Measurements from ENCODE around the gene PRKRA.

Gene PRKRA

DNA sequence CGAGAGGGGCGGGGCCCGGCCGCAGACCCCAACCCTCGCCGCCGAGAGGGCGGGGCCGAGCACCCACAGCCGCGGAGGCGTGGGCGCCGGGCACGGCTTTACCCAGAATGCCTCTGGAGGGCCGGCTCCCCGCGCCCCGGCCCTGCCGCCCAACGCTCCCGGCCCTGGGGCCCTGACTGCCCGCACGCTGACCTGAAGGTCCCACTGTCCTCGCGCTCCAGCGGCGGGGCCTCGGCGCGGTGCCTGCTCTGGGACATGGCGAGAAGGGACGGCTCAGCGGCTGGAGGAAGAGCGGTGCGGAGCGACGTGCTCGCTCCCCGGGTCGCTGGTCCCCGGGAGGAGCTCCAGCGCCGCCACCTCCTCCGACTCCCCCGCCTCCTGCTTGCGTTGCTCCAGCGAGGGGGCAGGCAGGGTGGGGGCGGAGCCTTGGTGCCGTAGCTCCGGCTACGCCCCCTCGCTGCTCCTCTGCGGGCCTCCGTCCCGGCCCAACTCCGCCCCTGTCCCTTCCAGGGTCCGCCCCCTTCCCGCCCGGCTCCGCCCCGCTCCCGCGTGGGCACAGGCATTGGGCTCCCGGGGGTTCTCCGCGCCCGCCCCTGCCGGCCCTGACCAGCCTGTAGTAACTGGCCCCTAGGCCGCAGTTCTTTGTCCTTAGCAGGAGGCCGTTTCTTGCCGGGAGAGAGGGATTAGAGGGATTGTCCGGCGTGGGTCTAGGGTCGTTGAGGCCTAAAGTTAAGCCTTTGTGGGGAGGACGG is at the start of gene PRKRA, which contains the start of gene PJVK:
Gene PRKRA, minus strand, starts transcription at position 402 of the 752 bp plus-strand sequence. Its CDS starts 145 bp downstream, at position 257.
Gene PJVK, plus strand, starts transcription at position 605 of the 752 bp plus-strand sequence. CDS start 2,032 bp downstream, outside the sequence.
- TF ChIP-seq, protein P1, sequence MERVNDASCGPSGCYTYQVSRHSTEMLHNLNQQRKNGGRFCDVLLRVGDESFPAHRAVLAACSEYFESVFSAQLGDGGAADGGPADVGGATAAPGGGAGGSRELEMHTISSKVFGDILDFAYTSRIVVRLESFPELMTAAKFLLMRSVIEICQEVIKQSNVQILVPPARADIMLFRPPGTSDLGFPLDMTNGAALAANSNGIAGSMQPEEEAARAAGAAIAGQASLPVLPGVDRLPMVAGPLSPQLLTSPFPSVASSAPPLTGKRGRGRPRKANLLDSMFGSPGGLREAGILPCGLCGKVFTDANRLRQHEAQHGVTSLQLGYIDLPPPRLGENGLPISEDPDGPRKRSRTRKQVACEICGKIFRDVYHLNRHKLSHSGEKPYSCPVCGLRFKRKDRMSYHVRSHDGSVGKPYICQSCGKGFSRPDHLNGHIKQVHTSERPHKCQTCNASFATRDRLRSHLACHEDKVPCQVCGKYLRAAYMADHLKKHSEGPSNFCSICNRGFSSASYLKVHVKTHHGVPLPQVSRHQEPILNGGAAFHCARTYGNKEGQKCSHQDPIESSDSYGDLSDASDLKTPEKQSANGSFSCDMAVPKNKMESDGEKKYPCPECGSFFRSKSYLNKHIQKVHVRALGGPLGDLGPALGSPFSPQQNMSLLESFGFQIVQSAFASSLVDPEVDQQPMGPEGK (CRISPR knock-in tag; IDR thresholded peaks at IDR 0.05; ENCODE audit: borderline replicate concordance), result no peak; the same call in 1 of the 2 replicates
- TF ChIP-seq TCF4 (CRISPR knock-in tag; IDR thresholded peaks at IDR 0.05; ENCODE audit: borderline replicate concordance) (no peak), ZNF8 (CRISPR knock-in tag; IDR thresholded peaks at IDR 0.05) (peak; percentile 21; the same call in 1 of the 2 replicates), OSR1 (CRISPR knock-in tag; IDR thresholded peaks at IDR 0.05) (no peak), ZFP30 (CRISPR knock-in tag; IDR thresholded peaks at IDR 0.05) (no peak), CSDC2 (CRISPR knock-in tag; IDR thresholded peaks at IDR 0.05) (no peak; the same call in 1 of the 2 replicates), BACH2 (CRISPR knock-in tag; IDR thresholded peaks at IDR 0.05; ENCODE audit: borderline replicate concordance) (no peak), ZNF565 (CRISPR knock-in tag; conservative IDR thresholded peaks at IDR 0.05; ENCODE audit: low read depth) (no peak), RARB (CRISPR knock-in tag; IDR thresholded peaks at IDR 0.05) (no peak), ESRRG (CRISPR knock-in tag; IDR thresholded peaks at IDR 0.05) (no peak), ZC3H10 (CRISPR knock-in tag; IDR thresholded peaks at IDR 0.05) (no peak), TOX (CRISPR knock-in tag; IDR thresholded peaks at IDR 0.05; ENCODE audit: borderline replicate concordance) (no peak), ZNF70 (CRISPR knock-in tag; IDR thresholded peaks at IDR 0.05) (peak; percentile 31; the same call in 1 of the 2 replicates), GLIS3 (CRISPR knock-in tag; IDR thresholded peaks at IDR 0.05) (peak; percentile 88), PPARA (CRISPR knock-in tag; IDR thresholded peaks at IDR 0.05; ENCODE audit: borderline replicate concordance) (no peak), ZFP3 (CRISPR knock-in tag; IDR thresholded peaks at IDR 0.05) (no peak), ARNTL (CRISPR knock-in tag; IDR thresholded peaks at IDR 0.05; ENCODE audit: borderline replicate concordance, low read depth) (no peak), SNAI2 (CRISPR knock-in tag; IDR thresholded peaks at IDR 0.05) (0 out of 2 replicates have a peak, but pooled peaks have one; percentile 11), ISL1 (CRISPR knock-in tag; IDR thresholded peaks at IDR 0.05) (no peak)
- TF ChIP-seq, protein P2, sequence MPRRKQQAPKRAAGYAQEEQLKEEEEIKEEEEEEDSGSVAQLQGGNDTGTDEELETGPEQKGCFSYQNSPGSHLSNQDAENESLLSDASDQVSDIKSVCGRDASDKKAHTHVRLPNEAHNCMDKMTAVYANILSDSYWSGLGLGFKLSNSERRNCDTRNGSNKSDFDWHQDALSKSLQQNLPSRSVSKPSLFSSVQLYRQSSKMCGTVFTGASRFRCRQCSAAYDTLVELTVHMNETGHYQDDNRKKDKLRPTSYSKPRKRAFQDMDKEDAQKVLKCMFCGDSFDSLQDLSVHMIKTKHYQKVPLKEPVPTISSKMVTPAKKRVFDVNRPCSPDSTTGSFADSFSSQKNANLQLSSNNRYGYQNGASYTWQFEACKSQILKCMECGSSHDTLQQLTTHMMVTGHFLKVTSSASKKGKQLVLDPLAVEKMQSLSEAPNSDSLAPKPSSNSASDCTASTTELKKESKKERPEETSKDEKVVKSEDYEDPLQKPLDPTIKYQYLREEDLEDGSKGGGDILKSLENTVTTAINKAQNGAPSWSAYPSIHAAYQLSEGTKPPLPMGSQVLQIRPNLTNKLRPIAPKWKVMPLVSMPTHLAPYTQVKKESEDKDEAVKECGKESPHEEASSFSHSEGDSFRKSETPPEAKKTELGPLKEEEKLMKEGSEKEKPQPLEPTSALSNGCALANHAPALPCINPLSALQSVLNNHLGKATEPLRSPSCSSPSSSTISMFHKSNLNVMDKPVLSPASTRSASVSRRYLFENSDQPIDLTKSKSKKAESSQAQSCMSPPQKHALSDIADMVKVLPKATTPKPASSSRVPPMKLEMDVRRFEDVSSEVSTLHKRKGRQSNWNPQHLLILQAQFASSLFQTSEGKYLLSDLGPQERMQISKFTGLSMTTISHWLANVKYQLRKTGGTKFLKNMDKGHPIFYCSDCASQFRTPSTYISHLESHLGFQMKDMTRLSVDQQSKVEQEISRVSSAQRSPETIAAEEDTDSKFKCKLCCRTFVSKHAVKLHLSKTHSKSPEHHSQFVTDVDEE (CRISPR knock-in tag; IDR thresholded peaks at IDR 0.05), result no peak
- TF ChIP-seq, protein P3, sequence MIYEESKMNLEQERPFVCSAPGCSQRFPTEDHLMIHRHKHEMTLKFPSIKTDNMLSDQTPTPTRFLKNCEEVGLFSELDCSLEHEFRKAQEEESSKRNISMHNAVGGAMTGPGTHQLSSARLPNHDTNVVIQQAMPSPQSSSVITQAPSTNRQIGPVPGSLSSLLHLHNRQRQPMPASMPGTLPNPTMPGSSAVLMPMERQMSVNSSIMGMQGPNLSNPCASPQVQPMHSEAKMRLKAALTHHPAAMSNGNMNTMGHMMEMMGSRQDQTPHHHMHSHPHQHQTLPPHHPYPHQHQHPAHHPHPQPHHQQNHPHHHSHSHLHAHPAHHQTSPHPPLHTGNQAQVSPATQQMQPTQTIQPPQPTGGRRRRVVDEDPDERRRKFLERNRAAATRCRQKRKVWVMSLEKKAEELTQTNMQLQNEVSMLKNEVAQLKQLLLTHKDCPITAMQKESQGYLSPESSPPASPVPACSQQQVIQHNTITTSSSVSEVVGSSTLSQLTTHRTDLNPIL (CRISPR knock-in tag; IDR thresholded peaks at IDR 0.05; ENCODE audit: low read depth), result no peak
- TF ChIP-seq, protein P4, sequence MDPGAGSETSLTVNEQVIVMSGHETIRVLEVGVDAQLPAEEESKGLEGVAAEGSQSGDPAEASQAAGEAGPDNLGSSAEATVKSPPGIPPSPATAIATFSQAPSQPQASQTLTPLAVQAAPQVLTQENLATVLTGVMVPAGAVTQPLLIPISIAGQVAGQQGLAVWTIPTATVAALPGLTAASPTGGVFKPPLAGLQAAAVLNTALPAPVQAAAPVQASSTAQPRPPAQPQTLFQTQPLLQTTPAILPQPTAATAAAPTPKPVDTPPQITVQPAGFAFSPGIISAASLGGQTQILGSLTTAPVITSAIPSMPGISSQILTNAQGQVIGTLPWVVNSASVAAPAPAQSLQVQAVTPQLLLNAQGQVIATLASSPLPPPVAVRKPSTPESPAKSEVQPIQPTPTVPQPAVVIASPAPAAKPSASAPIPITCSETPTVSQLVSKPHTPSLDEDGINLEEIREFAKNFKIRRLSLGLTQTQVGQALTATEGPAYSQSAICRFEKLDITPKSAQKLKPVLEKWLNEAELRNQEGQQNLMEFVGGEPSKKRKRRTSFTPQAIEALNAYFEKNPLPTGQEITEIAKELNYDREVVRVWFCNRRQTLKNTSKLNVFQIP (CRISPR knock-in tag; IDR thresholded peaks at IDR 0.05; ENCODE audit: borderline replicate concordance, low read depth), result peak; percentile 18; the same call in 1 of the 2 replicates
- TF ChIP-seq, protein P5, sequence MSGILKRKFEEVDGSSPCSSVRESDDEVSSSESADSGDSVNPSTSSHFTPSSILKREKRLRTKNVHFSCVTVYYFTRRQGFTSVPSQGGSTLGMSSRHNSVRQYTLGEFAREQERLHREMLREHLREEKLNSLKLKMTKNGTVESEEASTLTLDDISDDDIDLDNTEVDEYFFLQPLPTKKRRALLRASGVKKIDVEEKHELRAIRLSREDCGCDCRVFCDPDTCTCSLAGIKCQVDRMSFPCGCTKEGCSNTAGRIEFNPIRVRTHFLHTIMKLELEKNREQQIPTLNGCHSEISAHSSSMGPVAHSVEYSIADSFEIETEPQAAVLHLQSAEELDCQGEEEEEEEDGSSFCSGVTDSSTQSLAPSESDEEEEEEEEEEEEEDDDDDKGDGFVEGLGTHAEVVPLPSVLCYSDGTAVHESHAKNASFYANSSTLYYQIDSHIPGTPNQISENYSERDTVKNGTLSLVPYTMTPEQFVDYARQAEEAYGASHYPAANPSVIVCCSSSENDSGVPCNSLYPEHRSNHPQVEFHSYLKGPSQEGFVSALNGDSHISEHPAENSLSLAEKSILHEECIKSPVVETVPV (CRISPR knock-in tag; IDR thresholded peaks at IDR 0.05), result no peak
- ATAC-seq, result peak; percentile 97

DNA sequence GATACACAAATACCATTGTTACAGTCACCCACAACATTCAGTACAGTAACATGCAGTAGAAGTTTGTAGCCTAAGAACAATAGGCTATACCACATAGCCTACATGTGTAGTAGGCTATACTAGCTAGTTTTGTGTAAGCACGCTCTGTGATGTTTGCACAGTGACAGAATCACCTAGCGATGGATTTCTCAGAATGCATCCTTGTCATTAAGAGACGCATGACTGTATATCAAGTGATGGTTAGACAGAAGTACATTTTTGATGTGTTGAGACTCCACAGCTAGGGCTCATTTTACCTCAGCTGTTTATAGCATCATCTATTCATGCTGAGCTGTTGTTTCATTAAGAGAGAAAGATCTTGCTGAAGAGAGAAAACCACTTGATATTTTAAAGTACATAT is 48.7 kb upstream of the PRKRA start:
- no peak for ATAC-seq

More for the DNA sequence above, 48.7 kb upstream of the PRKRA start:
- no peak for TF ChIP-seq PPARA (CRISPR knock-in tag; IDR thresholded peaks at IDR 0.05; ENCODE audit: borderline replicate concordance)
- TF ChIP-seq, protein P4 (CRISPR knock-in tag; IDR thresholded peaks at IDR 0.05; ENCODE audit: borderline replicate concordance, low read depth), result no peak
- no peak for TF ChIP-seq ZFP30 (CRISPR knock-in tag; IDR thresholded peaks at IDR 0.05)
- no peak for TF ChIP-seq TOX (CRISPR knock-in tag; IDR thresholded peaks at IDR 0.05; ENCODE audit: borderline replicate concordance)
- TF ChIP-seq, protein P3 (CRISPR knock-in tag; IDR thresholded peaks at IDR 0.05; ENCODE audit: low read depth), result no peak
- TF ChIP-seq ZNF565 (CRISPR knock-in tag; conservative IDR thresholded peaks at IDR 0.05; ENCODE audit: low read depth), result no peak
- TF ChIP-seq RARB (CRISPR knock-in tag; IDR thresholded peaks at IDR 0.05), result no peak
